ENCODE measurements around the gene USP9Y. TPM values are rescaled to one million over a fixed set of nuclear protein-coding genes. Genes with fewer than 3 reads are reported as not detected.

USP9Y gene
- total and polyA plus RNA-seq, 4 donors: 6.3 TPM; not detected in 3

DNA sequence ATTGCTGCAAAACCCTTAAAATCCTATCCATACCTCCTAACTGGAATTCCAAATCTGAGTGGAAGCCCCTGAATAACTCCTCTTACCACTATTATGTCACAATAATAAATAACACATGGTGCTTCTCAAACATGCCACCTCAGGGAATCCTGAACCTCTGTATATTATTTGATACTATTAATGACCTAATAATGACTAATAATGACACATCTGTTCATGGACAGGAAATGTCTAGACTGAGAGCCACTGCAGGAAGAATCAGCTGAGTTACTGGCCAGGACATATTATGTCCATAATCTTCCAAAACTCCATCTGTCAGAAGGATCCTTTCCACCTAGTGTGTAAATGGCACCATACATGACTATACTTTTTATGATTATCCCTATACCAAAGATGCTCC lies 195.9 kb downstream of the USP9Y start:
- no peaks in the 10 kb centered on the region for H3K9me3 ChIP-seq (ENCODE audit: control insufficient read depth, low read length)
- no peak for DNase-seq
- no peak overlapping the region for H3K4me3 ChIP-seq (ENCODE audit: low read length in 2 of 2)
- H3K4me1 ChIP-seq (ENCODE audit: control insufficient read depth in 1 of 2, insufficient read depth in 2 of 2, low read length in 2 of 2): no peaks in the 10 kb centered on the region
- H3K27ac ChIP-seq (ENCODE audit: low read depth in 1 of 2, low read length in 2 of 2): no peak overlapping the region
- intact Hi-C loops (cut with DNase I): no loop called here
- H3K36me3 ChIP-seq (ENCODE audit: control insufficient read depth in 1 of 2, insufficient read depth in 2 of 2, low read length in 1 of 2): no peaks in the 10 kb centered on the region
- no peaks in the 10 kb centered on the region for H3K27me3 ChIP-seq (ENCODE audit: control insufficient read depth in 1 of 2, insufficient read depth in 2 of 2, low read length in 1 of 2)
- ATAC-seq (ENCODE audit: low FRiP score): no peak

DNA sequence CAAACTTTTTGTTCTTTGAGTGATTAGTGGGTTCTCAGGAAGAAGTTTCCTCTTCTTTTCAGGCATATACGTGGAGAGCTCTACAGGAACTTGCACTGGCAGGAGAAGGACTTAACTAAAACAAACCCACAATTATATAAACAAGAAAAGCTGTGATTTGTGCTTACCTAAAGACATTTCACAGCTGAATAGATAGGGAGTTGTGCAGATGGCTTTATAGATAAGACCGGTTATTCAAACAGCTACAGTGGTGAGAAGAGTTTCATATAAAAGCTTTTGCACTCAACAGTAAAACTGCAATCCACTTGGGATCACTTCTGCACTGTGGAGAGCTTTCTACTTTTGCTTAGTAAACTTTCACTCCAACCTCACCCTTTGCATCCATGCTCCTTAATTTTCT lies 197.6 kb downstream of the USP9Y start:
- 36% methylated on average over 2 of the region's 2 CpGs; no CpG with 5 or more reads in 1 of the 2 donors for WGBS, 2 donors
- DNase-seq: no peak
- H3K9me3 ChIP-seq (ENCODE audit: control insufficient read depth, low read length): no peaks in the 10 kb centered on the region
- intact Hi-C loops (cut with DNase I): no loop called here
- no peak overlapping the region for H3K4me3 ChIP-seq (ENCODE audit: low read length in 2 of 2)
- H3K36me3 ChIP-seq (ENCODE audit: control insufficient read depth in 1 of 2, insufficient read depth in 2 of 2, low read length in 1 of 2): no peaks in the 10 kb centered on the region
- H3K27me3 ChIP-seq (ENCODE audit: control insufficient read depth in 1 of 2, insufficient read depth in 2 of 2, low read length in 1 of 2): no peaks in the 10 kb centered on the region
- no peaks in the 10 kb centered on the region for H3K4me1 ChIP-seq (ENCODE audit: control insufficient read depth in 1 of 2, insufficient read depth in 2 of 2, low read length in 2 of 2)
- ATAC-seq (ENCODE audit: low FRiP score): no peak
- H3K27ac ChIP-seq (ENCODE audit: low read depth in 1 of 2, low read length in 2 of 2): no peak overlapping the region

DNA sequence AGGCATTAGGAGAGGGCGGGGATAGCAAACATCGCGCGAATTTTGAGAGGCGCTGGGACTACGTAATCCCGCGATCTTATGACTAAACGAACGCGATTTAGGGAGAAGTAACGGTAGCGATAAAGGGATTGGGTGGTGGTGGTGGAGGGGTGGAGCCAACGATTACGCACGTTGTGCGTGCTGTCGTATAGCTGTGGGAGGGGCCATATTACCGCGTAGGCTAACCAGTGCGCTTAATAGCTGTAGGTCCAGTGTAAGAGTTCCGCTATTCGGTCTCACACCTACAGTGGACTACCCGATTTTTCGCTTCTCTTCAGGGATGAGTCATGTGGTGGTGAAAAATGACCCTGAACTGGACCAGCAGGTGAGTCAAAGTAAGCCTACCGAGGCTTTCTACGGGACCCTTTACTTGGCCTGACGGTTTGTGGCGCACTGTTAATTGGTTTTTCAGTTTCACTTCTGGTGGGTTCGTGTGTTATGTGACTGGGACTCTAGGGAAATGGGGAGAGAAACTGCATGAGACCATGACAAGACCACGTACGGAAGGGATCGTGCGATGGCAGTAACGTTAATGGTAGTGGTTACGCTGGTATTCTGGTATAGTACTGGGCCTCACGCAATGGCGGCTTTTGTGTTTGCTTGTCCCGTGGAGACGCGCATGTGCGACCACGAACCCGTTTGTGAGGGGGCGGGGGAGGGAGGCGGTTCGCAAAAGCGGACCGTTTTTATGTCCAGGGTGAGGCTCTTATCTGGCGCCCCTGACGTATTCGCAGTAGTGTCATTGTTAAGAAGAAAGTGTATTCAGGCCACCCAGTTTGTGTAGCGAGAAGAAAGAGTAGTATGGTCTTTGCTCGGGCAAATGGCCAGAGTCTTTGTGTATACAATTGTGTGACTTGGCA lies 203.8 kb downstream of the USP9Y start, which contains the start of gene DDX3Y:
Gene DDX3Y, plus strand, starts transcription at position 251 of the 899 bp plus-strand sequence. Its CDS starts 69 bp downstream, at position 320.
- WGBS, 2 donors: 1% methylated on average over 54 of the region's 54 CpGs; no CpG with 5 or more reads in 1 of the 2 donors
- peak within 1 kb of the TSS in 1 of 2 donors; percentile 95 for H3K27ac ChIP-seq (ENCODE audit: low read depth in 1 of 2, low read length in 2 of 2)
- no peaks in the 10 kb centered on the region for H3K4me1 ChIP-seq (ENCODE audit: control insufficient read depth in 1 of 2, insufficient read depth in 2 of 2, low read length in 2 of 2)
- H3K4me3 ChIP-seq (ENCODE audit: low read length in 2 of 2): peak within 1 kb of the TSS in 1 of 2 donors; percentile 94
- DNase-seq (no peak), ATAC-seq (ENCODE audit: low FRiP score) (no peak)
- H3K36me3 ChIP-seq (ENCODE audit: control insufficient read depth in 1 of 2, insufficient read depth in 2 of 2, low read length in 1 of 2): no peaks in the 10 kb centered on the region
- intact Hi-C loops (cut with DNase I): no loop called here
- no peaks in the 10 kb centered on the region for H3K27me3 ChIP-seq (ENCODE audit: control insufficient read depth in 1 of 2, insufficient read depth in 2 of 2, low read length in 1 of 2)
- H3K9me3 ChIP-seq (ENCODE audit: control insufficient read depth, low read length): no peaks in the 10 kb centered on the region

- Histone ChIP-seq H3K36me3 (ENCODE audit: control insufficient read depth in 1 of 2, insufficient read depth in 2 of 2, low read length in 1 of 2) (no peaks in the 10 kb centered on the region), H3K27me3 (ENCODE audit: control insufficient read depth in 1 of 2, insufficient read depth in 2 of 2, low read length in 1 of 2) (no peaks in the 10 kb centered on the region), H3K27ac (ENCODE audit: low read depth in 1 of 2, low read length in 2 of 2) (peak overlapping the region in 1 of 2 donors; percentile 95), H3K4me1 (ENCODE audit: control insufficient read depth in 1 of 2, insufficient read depth in 2 of 2, low read length in 2 of 2) (no peaks in the 10 kb centered on the region), H3K4me3 (ENCODE audit: low read length in 2 of 2) (peak overlapping the region in 1 of 2 donors; percentile 94), H3K9me3 (ENCODE audit: control insufficient read depth, low read length) (no peaks in the 10 kb centered on the region)
- ATAC-seq (ENCODE audit: low FRiP score): no peak
- 1% methylated on average over 19 of the region's 19 CpGs; no CpG with 5 or more reads in 1 of the 2 donors for WGBS, 2 donors
- intact Hi-C loops (cut with DNase I): no loop called here
- DNase-seq: no peak
These were observed 204.5 kb downstream of the USP9Y start for GRCh38 chrY:12905517-12905872.

DNA sequence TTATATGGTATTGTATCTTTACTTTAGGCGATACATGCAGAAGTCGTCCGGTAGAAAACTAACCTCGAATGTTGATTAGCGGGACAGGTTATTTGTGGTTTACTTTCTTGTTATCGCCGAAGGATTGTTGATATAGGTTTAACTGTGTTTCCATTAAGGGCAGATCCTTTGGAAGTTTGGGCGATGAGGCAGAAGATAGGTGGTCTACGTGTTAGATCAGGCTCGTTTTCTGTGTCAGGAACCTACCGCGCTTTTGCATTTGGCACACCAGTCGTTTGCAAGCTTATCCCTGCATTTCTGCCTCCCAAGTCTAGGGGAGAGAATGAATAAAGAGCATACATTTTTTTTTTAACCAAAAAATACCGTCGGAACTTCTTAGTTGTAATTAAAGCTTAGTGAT lies 204.9 kb downstream of the USP9Y start:
- Histone ChIP-seq H3K36me3 (ENCODE audit: control insufficient read depth in 1 of 2, insufficient read depth in 2 of 2, low read length in 1 of 2) (no peaks in the 10 kb centered on the region), H3K4me1 (ENCODE audit: control insufficient read depth in 1 of 2, insufficient read depth in 2 of 2, low read length in 2 of 2) (no peaks in the 10 kb centered on the region), H3K27ac (ENCODE audit: low read depth in 1 of 2, low read length in 2 of 2) (peak overlapping the region in 1 of 2 donors; percentile 80), H3K4me3 (ENCODE audit: low read length in 2 of 2) (peak overlapping the region in 1 of 2 donors; percentile 94), H3K9me3 (ENCODE audit: control insufficient read depth, low read length) (no peaks in the 10 kb centered on the region), H3K27me3 (ENCODE audit: control insufficient read depth in 1 of 2, insufficient read depth in 2 of 2, low read length in 1 of 2) (no peaks in the 10 kb centered on the region)
- DNase-seq: no peak
- intact Hi-C loops (cut with DNase I): no loop called here
- WGBS, 2 donors: 1% methylated on average over 15 of the region's 15 CpGs; no CpG with 5 or more reads in 1 of the 2 donors
- no peak for ATAC-seq (ENCODE audit: low FRiP score)

Other genes with a start within 250 kb of the USP9Y start
- gene DDX3Y, start 203.6 kb downstream of the USP9Y start, total RNA-seq: not detected
- 10 to 100 TPM in 1 of 2 donors, under 1 TPM in 1; 0.31 to 22.0 TPM for gene DDX3Y, start 203.6 kb downstream of the USP9Y start, polyA plus RNA-seq